Stomach (tissue), 4 donors: ENCODE results near the gene RAI2.

ENCODE experiments used
- EP300 ChIP-seq: sonication (generic); formaldehyde crosslinking; IDR thresholded peaks from one replicate; pipeline ENCODE4 v1.6.1; 2017; ENCODE audit warnings: antibody characterized with exemption
- POLR2A ChIP-seq, 4 donors: fragments of 450-650 bp; IDR thresholded peaks; one replicate each; pipeline ENCODE4 v1.6.1; 2016; ENCODE audit warnings: antibody characterized with exemption in 4 of 4, control low read depth in 2 of 4, mild to moderate bottlenecking in 1 of 4, moderate library complexity in 1 of 4
- TF ChIP-seq, protein P1 (sequence below), 7 experiments: fragments of 450-650 bp in 4 of 7; fragments of 200-600 bp in 3 of 7; sonication (generic) in 3 of 7; IDR thresholded peaks; one replicate each; pipeline ENCODE4 v1.5.1; 2016 to 2019; ENCODE audit warnings: antibody characterized with exemption in 7 of 7, control low read depth in 2 of 7, mild to moderate bottlenecking in 1 of 7

DNA sequence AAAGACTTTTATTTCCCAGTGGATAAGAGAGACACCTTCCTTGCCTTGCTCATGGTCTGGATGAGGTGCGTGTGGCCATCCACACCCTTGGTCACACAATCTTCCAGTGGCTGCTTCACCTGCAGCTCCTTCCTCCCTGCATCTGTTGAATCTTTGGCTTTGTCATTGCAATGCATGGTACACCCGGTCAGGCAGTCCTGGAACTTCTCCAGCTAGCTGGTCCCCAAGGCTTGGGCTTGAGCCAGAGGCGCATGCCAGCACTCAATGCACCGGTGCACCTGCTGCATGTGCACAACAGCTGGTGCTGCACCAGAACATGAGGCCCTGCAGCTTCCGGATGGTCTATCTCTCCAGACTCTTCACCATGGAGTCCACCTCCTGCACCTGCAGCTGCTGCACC is 92.1 kb downstream of the RAI2 start:
- TF ChIP-seq, protein P1, sequence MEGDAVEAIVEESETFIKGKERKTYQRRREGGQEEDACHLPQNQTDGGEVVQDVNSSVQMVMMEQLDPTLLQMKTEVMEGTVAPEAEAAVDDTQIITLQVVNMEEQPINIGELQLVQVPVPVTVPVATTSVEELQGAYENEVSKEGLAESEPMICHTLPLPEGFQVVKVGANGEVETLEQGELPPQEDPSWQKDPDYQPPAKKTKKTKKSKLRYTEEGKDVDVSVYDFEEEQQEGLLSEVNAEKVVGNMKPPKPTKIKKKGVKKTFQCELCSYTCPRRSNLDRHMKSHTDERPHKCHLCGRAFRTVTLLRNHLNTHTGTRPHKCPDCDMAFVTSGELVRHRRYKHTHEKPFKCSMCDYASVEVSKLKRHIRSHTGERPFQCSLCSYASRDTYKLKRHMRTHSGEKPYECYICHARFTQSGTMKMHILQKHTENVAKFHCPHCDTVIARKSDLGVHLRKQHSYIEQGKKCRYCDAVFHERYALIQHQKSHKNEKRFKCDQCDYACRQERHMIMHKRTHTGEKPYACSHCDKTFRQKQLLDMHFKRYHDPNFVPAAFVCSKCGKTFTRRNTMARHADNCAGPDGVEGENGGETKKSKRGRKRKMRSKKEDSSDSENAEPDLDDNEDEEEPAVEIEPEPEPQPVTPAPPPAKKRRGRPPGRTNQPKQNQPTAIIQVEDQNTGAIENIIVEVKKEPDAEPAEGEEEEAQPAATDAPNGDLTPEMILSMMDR (IDR thresholded peaks at IDR 0.05), result no peak
- no peak for TF ChIP-seq POLR2A (IDR thresholded peaks at IDR 0.05)
- TF ChIP-seq EP300, result no peak
